Gastrocnemius medialis (tissue), 4 donors: ENCODE data around the gene ANKRD12. TPM values are rescaled to one million over a fixed set of nuclear protein-coding genes. Genes with fewer than 3 reads are reported as not detected.

Experiments
- ATAC-seq, 2 donors: fragments of 150-250 bp; one replicate each; pipeline ENCODE4 v1.9.1; 2016
- DNase-seq, 2 donors: peaks; one replicate each; pipeline ENCODE4 v3.0.0-alpha.2; 2019
- H3K27ac ChIP-seq, 4 donors: fragments of 200-600 bp; sonication (generic); 1 replicate in 1 of 4; 2 replicates in 3 of 4; pipeline ENCODE4 v1.5.1; 2016 to 2018; ENCODE audit warnings: mild to moderate bottlenecking in 2 of 4, moderate library complexity in 1 of 4
- H3K27me3 ChIP-seq, 3 donors: fragments of 200-600 bp; sonication (generic) in 2 of 3; 1 replicate in 1 of 3; 2 replicates in 2 of 3; pipeline versions ENCODE4 v1.5.1 to v1.6.0; 2016 to 2019; ENCODE audit warnings: mild to moderate bottlenecking in 1 of 3, moderate library complexity in 1 of 3
- H3K36me3 ChIP-seq, 2 donors: fragments of 200-600 bp; sonication (generic) in 1 of 2; one replicate each; pipeline ENCODE4 v1.5.1; 2017 to 2018
- H3K4me1 ChIP-seq, 2 donors: fragments of 200-600 bp; sonication (generic) in 1 of 2; one replicate each; pipeline ENCODE4 v1.5.1; 2016 to 2017; ENCODE audit warnings: mild to moderate bottlenecking in 2 of 2
- H3K4me3 ChIP-seq, 4 donors: fragments of 200-600 bp; sonication (generic) in 3 of 4; 1 replicate in 1 of 4; 2 replicates in 3 of 4; pipeline ENCODE4 v1.5.1; 2016 to 2019; ENCODE audit warnings: mild to moderate bottlenecking in 2 of 4
- H3K9me3 ChIP-seq, 3 donors: fragments of 200-600 bp; sonication (generic) in 2 of 3; 1 replicate in 1 of 3; 2 replicates in 2 of 3; pipeline ENCODE4 v1.5.1; 2016 to 2019
- POLR2A ChIP-seq, 2 donors: fragments of 450-650 bp; IDR thresholded peaks; one replicate each; pipeline ENCODE4 v1.6.1; 2017; ENCODE audit warnings: antibody characterized with exemption in 2 of 2, mild to moderate bottlenecking in 2 of 2, moderate library complexity in 2 of 2
- in situ Hi-C, 4 donors: fragments of 200-750 bp; cut with MboI; loops; one replicate each; pipeline versions ENCODE4 v1.15.0 to v1.8.0; 2017; ENCODE audit warnings: low sequenced_read_pairs in 4 of 4
- intact Hi-C: fragments of 100-400 bp; cut with DNase I; formaldehyde crosslinking; loops from one replicate; pipeline ENCODE4 v1.15.1; 2023; ENCODE audit warnings: low total_unique reads
- total RNA-seq, 4 donors: library from RNA; depleted of rRNA; stranded (reverse); fragments of >200 nt; gene quantifications; one replicate each; pipeline versions ENCODE4 v1.1.0 to v1.2.3, GENCODE V29; 2016
- TF ChIP-seq, protein P1 (sequence below), 5 experiments: fragments of 450-650 bp in 3 of 5; fragments of 200-600 bp in 2 of 5; sonication (generic) in 2 of 5; IDR thresholded peaks in 4 of 5; conservative IDR thresholded peaks in 1 of 5; 1 replicate in 4 of 5; 2 replicates in 1 of 5; pipeline ENCODE4 v1.5.1; 2016 to 2019; ENCODE audit warnings: antibody characterized with exemption in 5 of 5, mild to moderate bottlenecking in 3 of 5, moderate library complexity in 3 of 5

The ANKRD12 gene
- total RNA-seq, 4 donors from 2014 or later, result 26.9 to 40.1 (median 36.7) TPM

DNA sequence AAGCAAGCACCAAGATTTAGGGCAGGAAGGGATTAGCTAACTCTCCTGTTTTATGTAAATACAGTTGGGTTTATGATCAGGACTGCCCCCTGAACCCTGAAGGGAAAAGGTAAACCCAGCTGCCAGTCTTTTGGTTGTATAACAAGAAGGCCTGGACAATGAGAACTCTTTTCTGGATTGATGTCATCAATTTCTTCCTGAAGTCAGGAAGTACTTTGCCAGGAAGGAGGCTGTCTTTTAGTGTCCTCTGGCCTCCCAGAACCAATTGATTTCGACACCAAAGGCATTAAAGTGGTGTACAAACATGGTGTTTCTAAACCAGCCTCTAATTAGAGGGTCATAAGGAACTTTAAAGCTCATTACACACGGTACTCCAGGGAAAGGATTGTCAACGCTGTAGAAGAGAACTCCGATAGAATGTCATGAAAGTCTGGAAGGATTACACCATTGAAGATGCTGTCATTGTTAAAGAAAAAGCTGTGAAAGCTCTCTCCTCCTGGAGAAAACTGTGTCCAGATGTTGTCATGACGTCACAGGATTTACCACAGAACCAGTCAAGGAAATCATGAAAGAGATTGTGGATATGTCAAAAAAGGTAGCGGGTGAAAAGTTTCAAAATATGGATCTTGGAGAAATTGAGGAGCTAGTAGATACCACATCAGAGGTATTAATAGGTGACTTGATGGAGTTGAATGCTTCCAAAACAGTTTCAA lies 78.8 kb downstream of the ANKRD12 start:
- Histone ChIP-seq H3K36me3 (peaks cover 2 to 48% of the 10 kb centered on the region in 2 donors), H3K9me3 (no peaks in the 10 kb centered on the region), H3K4me3 (no peak overlapping the region), H3K4me1 (peaks cover 0 to 10% of the 10 kb centered on the region in 2 donors), H3K27me3 (no peaks in the 10 kb centered on the region), H3K27ac (no peak overlapping the region)
- ATAC-seq (no peak), DNase-seq (no peak)
- intact Hi-C loops (no loop called here), in situ Hi-C loops (no loop called here)
- TF ChIP-seq, protein P1, sequence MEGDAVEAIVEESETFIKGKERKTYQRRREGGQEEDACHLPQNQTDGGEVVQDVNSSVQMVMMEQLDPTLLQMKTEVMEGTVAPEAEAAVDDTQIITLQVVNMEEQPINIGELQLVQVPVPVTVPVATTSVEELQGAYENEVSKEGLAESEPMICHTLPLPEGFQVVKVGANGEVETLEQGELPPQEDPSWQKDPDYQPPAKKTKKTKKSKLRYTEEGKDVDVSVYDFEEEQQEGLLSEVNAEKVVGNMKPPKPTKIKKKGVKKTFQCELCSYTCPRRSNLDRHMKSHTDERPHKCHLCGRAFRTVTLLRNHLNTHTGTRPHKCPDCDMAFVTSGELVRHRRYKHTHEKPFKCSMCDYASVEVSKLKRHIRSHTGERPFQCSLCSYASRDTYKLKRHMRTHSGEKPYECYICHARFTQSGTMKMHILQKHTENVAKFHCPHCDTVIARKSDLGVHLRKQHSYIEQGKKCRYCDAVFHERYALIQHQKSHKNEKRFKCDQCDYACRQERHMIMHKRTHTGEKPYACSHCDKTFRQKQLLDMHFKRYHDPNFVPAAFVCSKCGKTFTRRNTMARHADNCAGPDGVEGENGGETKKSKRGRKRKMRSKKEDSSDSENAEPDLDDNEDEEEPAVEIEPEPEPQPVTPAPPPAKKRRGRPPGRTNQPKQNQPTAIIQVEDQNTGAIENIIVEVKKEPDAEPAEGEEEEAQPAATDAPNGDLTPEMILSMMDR (IDR thresholded peaks at IDR 0.05 in 4 of 5, conservative IDR thresholded peaks at IDR 0.05 in 1 of 5), result no peak
- no peak for TF ChIP-seq POLR2A (IDR thresholded peaks at IDR 0.05)

DNA sequence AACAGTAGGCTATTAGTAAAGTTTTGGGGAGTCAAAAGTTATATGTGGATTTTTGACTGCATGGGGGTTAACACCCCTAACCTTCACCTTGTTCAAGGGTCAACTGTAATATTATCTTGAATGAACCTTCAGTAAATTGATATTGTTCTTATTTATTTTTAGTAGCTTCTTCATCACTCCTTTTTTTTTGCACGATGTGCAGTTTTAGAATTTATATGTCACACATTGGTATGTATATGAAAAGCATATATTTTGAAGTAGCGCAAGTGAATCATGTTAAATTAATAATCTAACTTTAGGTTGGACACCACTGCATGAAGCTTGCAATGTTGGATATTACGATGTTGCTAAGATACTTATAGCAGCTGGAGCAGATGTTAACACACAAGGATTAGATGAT lies 79.9 kb downstream of the ANKRD12 start:
- Histone ChIP-seq H3K9me3 (no peaks in the 10 kb centered on the region), H3K4me1 (peaks cover 0 to 10% of the 10 kb centered on the region in 2 donors), H3K36me3 (peaks cover 2 to 46% of the 10 kb centered on the region in 2 donors), H3K27ac (no peak overlapping the region), H3K4me3 (no peak overlapping the region), H3K27me3 (no peaks in the 10 kb centered on the region)
- intact Hi-C loops (no loop called here), in situ Hi-C loops (no loop called here)
- ATAC-seq, result no peak
- no peak for DNase-seq
- TF ChIP-seq, protein P1 (IDR thresholded peaks at IDR 0.05 in 4 of 5, conservative IDR thresholded peaks at IDR 0.05 in 1 of 5), result no peak
- no peak for TF ChIP-seq POLR2A (IDR thresholded peaks at IDR 0.05)

DNA sequence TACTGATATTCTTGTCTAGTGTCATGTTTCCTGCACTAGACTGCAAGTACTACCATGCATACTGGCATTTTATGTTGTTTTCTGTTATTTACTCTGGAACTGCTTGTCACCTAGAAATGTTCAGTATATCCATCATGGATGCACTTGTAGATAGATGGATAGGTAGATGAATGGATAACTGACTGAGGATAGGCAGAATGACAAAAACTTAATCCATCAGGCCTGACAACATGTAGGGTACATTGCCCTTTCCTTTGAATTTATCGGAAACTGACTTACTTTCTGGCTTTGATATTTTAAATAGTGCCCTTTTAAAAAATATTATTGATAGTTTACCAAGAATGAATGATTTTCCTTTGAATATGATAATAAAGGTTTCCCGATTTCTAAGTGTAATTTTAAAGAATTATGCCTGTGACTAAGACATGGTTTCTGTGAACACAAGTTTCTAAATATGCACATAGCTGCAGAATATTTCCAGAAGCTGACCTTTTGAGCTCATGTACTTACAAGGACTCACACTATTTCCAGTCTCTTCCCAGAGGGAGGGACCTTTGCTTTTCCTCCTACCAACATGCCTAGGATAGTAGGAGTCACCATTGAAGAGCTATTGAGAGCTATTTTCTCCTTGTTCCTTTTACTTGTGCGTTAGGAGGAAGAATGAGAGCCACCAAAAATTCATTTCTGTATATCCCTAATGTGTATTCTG lies 81.3 kb downstream of the ANKRD12 start:
- intact Hi-C loops, result no loop called here
- peaks cover 2 to 42% of the 10 kb centered on the region in 2 donors for H3K36me3 ChIP-seq
- TF ChIP-seq, protein P1 (IDR thresholded peaks at IDR 0.05 in 4 of 5, conservative IDR thresholded peaks at IDR 0.05 in 1 of 5), result no peak
- TF ChIP-seq POLR2A (IDR thresholded peaks at IDR 0.05), result no peak
- no peaks in the 10 kb centered on the region for H3K27me3 ChIP-seq
- peaks cover 0 to 10% of the 10 kb centered on the region in 2 donors for H3K4me1 ChIP-seq
- no peak overlapping the region for H3K4me3 ChIP-seq
- no peak overlapping the region for H3K27ac ChIP-seq
- in situ Hi-C loops, result no loop called here
- no peaks in the 10 kb centered on the region for H3K9me3 ChIP-seq
- DNase-seq (no peak), ATAC-seq (no peak)

DNA sequence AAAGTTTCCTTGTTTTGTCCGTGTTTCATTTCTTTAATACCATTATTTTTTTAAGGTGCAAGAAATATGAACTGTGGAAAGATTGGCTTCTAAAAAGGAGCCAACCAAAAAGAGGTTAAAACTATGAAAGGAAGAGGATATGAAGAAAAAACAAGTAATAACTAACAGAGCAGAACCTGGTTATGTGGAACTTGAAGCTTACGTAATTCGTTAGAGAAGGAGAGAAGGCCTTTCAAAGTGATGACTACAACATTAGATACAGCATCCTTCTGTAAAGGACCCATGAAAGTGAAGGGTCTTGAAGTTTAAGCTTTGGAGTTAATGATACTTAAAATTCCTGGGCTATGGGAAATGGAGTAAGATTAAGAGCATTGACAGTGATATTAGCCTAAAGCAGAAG lies 84.5 kb downstream of the ANKRD12 start:
- H3K4me1 ChIP-seq, result peaks cover 0 to 10% of the 10 kb centered on the region in 2 donors
- no peak for TF ChIP-seq POLR2A (IDR thresholded peaks at IDR 0.05)
- TF ChIP-seq, protein P1 (IDR thresholded peaks at IDR 0.05 in 4 of 5, conservative IDR thresholded peaks at IDR 0.05 in 1 of 5), result no peak
- DNase-seq (no peak), ATAC-seq (no peak)
- H3K36me3 ChIP-seq, result peaks cover 2 to 30% of the 10 kb centered on the region in 2 donors
- no peak overlapping the region for H3K4me3 ChIP-seq
- H3K9me3 ChIP-seq, result no peaks in the 10 kb centered on the region
- H3K27ac ChIP-seq, result no peak overlapping the region
- intact Hi-C loops (no loop called here), in situ Hi-C loops (no loop called here)
- no peaks in the 10 kb centered on the region for H3K27me3 ChIP-seq
